DLD1 (cell line): Measurements from ENCODE around the gene KCNN1.
"Not testable (repeated sequence)": the region's sequence is repeated elsewhere in the genome, so short reads cannot be mapped to it uniquely, and the experiment has no call there.

Experiments
- in situ Hi-C: cut with HindIII; loops from 2 replicates; pipeline ENCODE4 v1.10.0; 2017; ENCODE audit warnings: low sequenced_read_pairs

Gene KCNN1

GRCh38 chr19:17999684-18000479 is 33.0 kb downstream of the KCNN1 start:
- in situ Hi-C loops: no loop called here

- in situ Hi-C loops: no loop called here
Measured at GRCh38 chr19:18000480-18000914, 33.6 kb downstream of the KCNN1 start.

- in situ Hi-C loops: no loop called here
Measured at GRCh38 chr19:18000915-18001776, 34.2 kb downstream of the KCNN1 start.

- in situ Hi-C loops: no loop called here
Measured at GRCh38 chr19:18001777-18002345, 35.0 kb downstream of the KCNN1 start.

GRCh38 chr19:18002347-18002850 is 35.5 kb downstream of the KCNN1 start:
- in situ Hi-C loops: no loop called here

- in situ Hi-C loops: not testable (repeated sequence)
Measured at GRCh38 chr19:18005750-18006149, 38.8 kb downstream of the KCNN1 start.

GRCh38 chr19:18007044-18007916 is 40.4 kb downstream of the KCNN1 start:
- in situ Hi-C loops: no loop called here

GRCh38 chr19:18007917-18008673 is 41.2 kb downstream of the KCNN1 start, which contains the start of gene ARRDC2:
ARRDC2 (plus strand) TSS chr19:18008170; CDS start chr19:18008311, 141 bp downstream.
- in situ Hi-C loops: no loop called here

GRCh38 chr19:18008814-18009213 is 41.9 kb downstream of the KCNN1 start:
- in situ Hi-C loops: no loop called here

GRCh38 chr19:18009412-18010066 is 42.6 kb downstream of the KCNN1 start:
- in situ Hi-C loops: no loop called here

- in situ Hi-C loops: no loop called here
Measured at GRCh38 chr19:18010149-18010548, 43.2 kb downstream of the KCNN1 start.

GRCh38 chr19:18013210-18014111 is 46.6 kb downstream of the KCNN1 start:
- in situ Hi-C loops: no loop called here

GRCh38 chr19:18014197-18014596 is 47.3 kb downstream of the KCNN1 start:
- in situ Hi-C loops: no loop called here

GRCh38 chr19:18016209-18016910 is 49.5 kb downstream of the KCNN1 start:
- in situ Hi-C loops: no loop called here

- in situ Hi-C loops: no loop called here
Measured at GRCh38 chr19:18017275-18018083, 50.6 kb downstream of the KCNN1 start.

- in situ Hi-C loops: no loop called here
Measured at GRCh38 chr19:18020212-18021085, 53.5 kb downstream of the KCNN1 start.
